GM12801 (cell line): Measurements from ENCODE around the gene DNAJC9.

Source experiments
- TF ChIP-seq, protein P1 (sequence below): IDR thresholded peaks from one replicate; pipeline ENCODE4 v1.5.1; 2011; ENCODE audit warnings: control low read depth; ENCODE audit not compliant: insufficient read length; ENCODE audit errors: extremely low read depth

DNAJC9 gene

GRCh38 chr10:73246646-73247508 is at the start of gene DNAJC9:
Gene DNAJC9 (minus strand): TSS chr10:73247255. CDS start chr10:73247189, 66 bp downstream.
- TF ChIP-seq, protein P1, sequence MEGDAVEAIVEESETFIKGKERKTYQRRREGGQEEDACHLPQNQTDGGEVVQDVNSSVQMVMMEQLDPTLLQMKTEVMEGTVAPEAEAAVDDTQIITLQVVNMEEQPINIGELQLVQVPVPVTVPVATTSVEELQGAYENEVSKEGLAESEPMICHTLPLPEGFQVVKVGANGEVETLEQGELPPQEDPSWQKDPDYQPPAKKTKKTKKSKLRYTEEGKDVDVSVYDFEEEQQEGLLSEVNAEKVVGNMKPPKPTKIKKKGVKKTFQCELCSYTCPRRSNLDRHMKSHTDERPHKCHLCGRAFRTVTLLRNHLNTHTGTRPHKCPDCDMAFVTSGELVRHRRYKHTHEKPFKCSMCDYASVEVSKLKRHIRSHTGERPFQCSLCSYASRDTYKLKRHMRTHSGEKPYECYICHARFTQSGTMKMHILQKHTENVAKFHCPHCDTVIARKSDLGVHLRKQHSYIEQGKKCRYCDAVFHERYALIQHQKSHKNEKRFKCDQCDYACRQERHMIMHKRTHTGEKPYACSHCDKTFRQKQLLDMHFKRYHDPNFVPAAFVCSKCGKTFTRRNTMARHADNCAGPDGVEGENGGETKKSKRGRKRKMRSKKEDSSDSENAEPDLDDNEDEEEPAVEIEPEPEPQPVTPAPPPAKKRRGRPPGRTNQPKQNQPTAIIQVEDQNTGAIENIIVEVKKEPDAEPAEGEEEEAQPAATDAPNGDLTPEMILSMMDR: no peak

DNA sequence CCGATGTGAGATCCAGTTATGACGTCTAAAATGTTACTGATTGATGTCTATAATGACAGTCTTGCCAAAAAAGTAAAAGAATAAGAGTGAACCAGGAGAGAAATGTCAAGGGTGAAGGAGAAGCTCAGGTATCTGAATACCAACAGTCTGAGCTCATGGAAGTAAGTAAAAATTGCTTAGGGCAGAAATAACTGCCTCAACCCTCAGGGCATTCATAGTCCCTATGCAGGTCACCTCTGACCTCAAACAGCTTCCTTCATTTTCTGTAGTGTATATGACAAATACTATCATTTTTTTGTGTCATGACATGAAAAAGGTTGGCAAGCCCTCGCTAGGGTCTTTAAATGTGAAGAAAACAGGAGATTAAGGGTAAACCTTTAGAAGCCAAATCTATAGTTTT is 46.4 kb upstream of the DNAJC9 start:
- TF ChIP-seq, protein P1: no peak

DNA sequence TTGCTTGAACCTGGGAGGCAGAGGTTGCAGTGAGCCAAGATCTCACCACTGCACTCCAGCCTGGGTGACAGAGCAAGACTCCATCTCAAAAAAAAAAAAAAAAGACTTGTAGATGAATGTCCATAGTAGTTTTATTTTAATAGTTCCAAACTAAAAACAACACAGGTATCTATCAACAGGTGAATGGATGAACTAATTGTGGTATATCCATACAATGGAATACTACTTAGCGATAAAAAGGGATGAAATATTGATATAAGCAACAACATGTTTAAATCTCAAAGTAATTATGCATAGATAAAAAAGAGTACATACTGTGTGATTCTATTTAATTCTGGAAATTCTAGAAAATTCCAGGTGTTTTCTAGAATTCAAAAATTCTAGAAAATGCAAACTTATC is 42.9 kb upstream of the DNAJC9 start:
- TF ChIP-seq, protein P1: no peak

GRCh38 chr10:73287441-73287840 is 40.4 kb upstream of the DNAJC9 start:
- TF ChIP-seq, protein P1: no peak

- TF ChIP-seq, protein P1: no peak
Measured at GRCh38 chr10:73281097-73281496, 34.0 kb upstream of the DNAJC9 start.

- TF ChIP-seq, protein P1: no peak
Measured at GRCh38 chr10:73264423-73264822, 17.4 kb upstream of the DNAJC9 start.

GRCh38 chr10:73263693-73264347 is 16.8 kb upstream of the DNAJC9 start:
- TF ChIP-seq, protein P1: no peak
